Measurements from ENCODE around the gene SLC27A5. TPM values are rescaled to one million over a fixed set of nuclear protein-coding genes. Genes with fewer than 3 reads are reported as not detected.
A peak's percentile ranks its signal among the peaks of the same experiment; 100 is the strongest.

SLC27A5 gene
- total and polyA plus RNA-seq, 9 of the 15 experiments (the other 6 are each of a cell fraction or from before 2014, with no cell fraction given): 42.2 to 318 (median 64.7) TPM

- no peak for TF ChIP-seq ZBTB5 (IDR thresholded peaks at IDR 0.05)
- no peak for TF ChIP-seq ATF3 (IDR thresholded peaks at IDR 0.05)
- TF ChIP-seq ATF3 (CRISPR knock-in tag; conservative IDR thresholded peaks at IDR 0.05): 0 out of 2 replicates have a peak, but pooled peaks have one; percentile 58
- TF ChIP-seq SIN3B (IDR thresholded peaks at IDR 0.05; ENCODE audit: low read depth): 0 out of 2 replicates have a peak, but pooled peaks have one; percentile 8
- TF ChIP-seq POLR2G (IDR thresholded peaks at IDR 0.05; ENCODE audit: low read depth, low read length): peak; percentile 93
- TF ChIP-seq EZH2 (IDR thresholded peaks at IDR 0.05; ENCODE audit: borderline replicate concordance, low read depth, low read length): no peak
- peak; percentile 82 for TF ChIP-seq FIP1L1 (IDR thresholded peaks at IDR 0.05; ENCODE audit: low read depth, low read length, poor library complexity, severe bottlenecking)
- 0 out of 2 replicates have a peak, but pooled peaks have one; percentile 44 for TF ChIP-seq ELK1 (CRISPR knock-in tag; IDR thresholded peaks at IDR 0.05)
- peak; percentile 59 for TF ChIP-seq CTBP1 (IDR thresholded peaks at IDR 0.05; ENCODE audit: borderline replicate concordance)
- TF ChIP-seq SOX6 (IDR thresholded peaks at IDR 0.05): 0 out of 2 replicates have a peak, but pooled peaks have one; percentile 4
- no peak for TF ChIP-seq DACH1 (IDR thresholded peaks at IDR 0.05; ENCODE audit: partially characterized antibody)
- peak; percentile 84 for TF ChIP-seq FOXJ2 (tag; IDR thresholded peaks at IDR 0.05)
- TF ChIP-seq FOXA1 (IDR thresholded peaks at IDR 0.05; ENCODE audit: borderline replicate concordance): no peak
- peak in 2 of 3 experiments; percentile 75 to 85 for TF ChIP-seq YY1 (IDR thresholded peaks at IDR 0.05; ENCODE audit: borderline replicate concordance in 1 of 3, control insufficient read depth in 1 of 3, extremely low read depth in 1 of 3, insufficient read depth in 3 of 3, insufficient read length in 1 of 3, insufficient replicate concordance in 2 of 3, low read depth in 1 of 3, low read length in 2 of 3)
- TF ChIP-seq CBFA2T3 (IDR thresholded peaks at IDR 0.05): no peak
- TF ChIP-seq GTF2E2 (tag; IDR thresholded peaks at IDR 0.05): no peak
- TF ChIP-seq GATAD2B (IDR thresholded peaks at IDR 0.05; ENCODE audit: borderline replicate concordance): no peak
- peak; percentile 42 for TF ChIP-seq E2F8 (IDR thresholded peaks at IDR 0.05; ENCODE audit: low read depth, partially characterized antibody)
- TF ChIP-seq SRF (CRISPR knock-in tag; IDR thresholded peaks at IDR 0.05): peak in 1 of 2 experiments; percentile 45; a peak in 2 of 4 replicates
- no peak for TF ChIP-seq TSC22D4 (tag; IDR thresholded peaks at IDR 0.05)
These were observed 60.3 kb downstream of the SLC27A5 start, which contains the start of gene ZNF324B (continued) for GRCh38 chr19:58451358-58452101.

Data from K562 (cell line).